ENCODE measurements around the gene OR51M1. TPM values are rescaled to one million over a fixed set of nuclear protein-coding genes. Genes with fewer than 3 reads are reported as not detected.

OR51M1 gene
- total RNA-seq, 4 donors from 2014 or later = not detected

DNA sequence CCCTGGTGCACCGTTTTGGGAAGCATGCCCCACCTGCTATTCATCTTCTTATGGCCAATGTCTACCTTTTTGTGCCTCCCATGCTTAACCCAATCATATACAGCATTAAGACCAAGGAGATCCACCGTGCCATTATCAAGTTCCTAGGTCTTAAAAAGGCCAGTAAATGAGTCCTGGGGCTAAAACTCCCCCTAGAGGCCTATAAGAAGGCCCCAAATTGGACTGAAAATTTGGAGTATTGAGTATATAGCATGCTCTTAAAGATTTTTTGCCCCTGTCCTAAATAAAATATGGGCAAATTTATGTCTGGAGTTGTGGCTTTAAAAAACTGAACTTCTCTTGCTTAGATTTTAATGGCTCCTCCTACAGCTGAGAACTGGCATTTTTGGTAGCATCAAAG is 6.6 kb downstream of the OR51M1 start:
- TF ChIP-seq, protein P1, sequence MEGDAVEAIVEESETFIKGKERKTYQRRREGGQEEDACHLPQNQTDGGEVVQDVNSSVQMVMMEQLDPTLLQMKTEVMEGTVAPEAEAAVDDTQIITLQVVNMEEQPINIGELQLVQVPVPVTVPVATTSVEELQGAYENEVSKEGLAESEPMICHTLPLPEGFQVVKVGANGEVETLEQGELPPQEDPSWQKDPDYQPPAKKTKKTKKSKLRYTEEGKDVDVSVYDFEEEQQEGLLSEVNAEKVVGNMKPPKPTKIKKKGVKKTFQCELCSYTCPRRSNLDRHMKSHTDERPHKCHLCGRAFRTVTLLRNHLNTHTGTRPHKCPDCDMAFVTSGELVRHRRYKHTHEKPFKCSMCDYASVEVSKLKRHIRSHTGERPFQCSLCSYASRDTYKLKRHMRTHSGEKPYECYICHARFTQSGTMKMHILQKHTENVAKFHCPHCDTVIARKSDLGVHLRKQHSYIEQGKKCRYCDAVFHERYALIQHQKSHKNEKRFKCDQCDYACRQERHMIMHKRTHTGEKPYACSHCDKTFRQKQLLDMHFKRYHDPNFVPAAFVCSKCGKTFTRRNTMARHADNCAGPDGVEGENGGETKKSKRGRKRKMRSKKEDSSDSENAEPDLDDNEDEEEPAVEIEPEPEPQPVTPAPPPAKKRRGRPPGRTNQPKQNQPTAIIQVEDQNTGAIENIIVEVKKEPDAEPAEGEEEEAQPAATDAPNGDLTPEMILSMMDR (IDR thresholded peaks at IDR 0.05) = no peak
- no peak for TF ChIP-seq EP300 (IDR thresholded peaks at IDR 0.05)
- no peak for TF ChIP-seq POLR2AphosphoS5 (IDR thresholded peaks at IDR 0.05)
- TF ChIP-seq POLR2A (IDR thresholded peaks at IDR 0.05) = no peak
- H3K36me3 ChIP-seq = no peaks in the 10 kb centered on the region
- 73 to 80% methylated on average over 1 to 2 of the region's 2 CpGs for WGBS, 2 donors (ENCODE audit: low coverage in 1 of 2)
- H3K9me3 ChIP-seq = no peaks in the 10 kb centered on the region
- no peak overlapping the region for H3K27ac ChIP-seq
- no peaks in the 10 kb centered on the region for H3K27me3 ChIP-seq
- H3K4me1 ChIP-seq = no peaks in the 10 kb centered on the region
- H3K4me3 ChIP-seq = no peak overlapping the region
- no peak for ATAC-seq

DNA sequence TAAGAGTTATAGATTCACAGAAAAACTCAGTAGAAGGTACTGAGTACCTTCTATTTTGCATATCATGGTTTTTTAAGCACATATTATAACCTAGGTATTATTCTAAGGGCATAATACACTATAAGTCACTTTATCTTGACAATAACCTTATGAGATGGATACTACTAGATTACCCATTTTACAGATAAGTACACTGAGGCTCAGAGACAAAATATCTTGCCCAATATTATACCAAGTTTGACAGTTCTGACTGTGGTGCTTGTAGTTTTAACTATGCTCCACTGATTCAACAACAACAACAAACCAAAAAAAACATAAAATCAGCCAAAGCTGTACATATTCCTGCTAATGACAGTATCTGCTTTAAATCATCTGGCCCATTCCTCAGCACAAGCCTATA is 10.5 kb downstream of the OR51M1 start:
- Histone ChIP-seq H3K36me3 (no peaks in the 10 kb centered on the region), H3K27ac (no peak overlapping the region), H3K4me1 (no peaks in the 10 kb centered on the region), H3K4me3 (no peak overlapping the region), H3K27me3 (no peaks in the 10 kb centered on the region), H3K9me3 (no peaks in the 10 kb centered on the region)
- no peak for ATAC-seq
- TF ChIP-seq, protein P1 (IDR thresholded peaks at IDR 0.05) = no peak
- TF ChIP-seq POLR2AphosphoS5 (IDR thresholded peaks at IDR 0.05) (no peak), EP300 (IDR thresholded peaks at IDR 0.05) (no peak), POLR2A (IDR thresholded peaks at IDR 0.05) (no peak)

DNA sequence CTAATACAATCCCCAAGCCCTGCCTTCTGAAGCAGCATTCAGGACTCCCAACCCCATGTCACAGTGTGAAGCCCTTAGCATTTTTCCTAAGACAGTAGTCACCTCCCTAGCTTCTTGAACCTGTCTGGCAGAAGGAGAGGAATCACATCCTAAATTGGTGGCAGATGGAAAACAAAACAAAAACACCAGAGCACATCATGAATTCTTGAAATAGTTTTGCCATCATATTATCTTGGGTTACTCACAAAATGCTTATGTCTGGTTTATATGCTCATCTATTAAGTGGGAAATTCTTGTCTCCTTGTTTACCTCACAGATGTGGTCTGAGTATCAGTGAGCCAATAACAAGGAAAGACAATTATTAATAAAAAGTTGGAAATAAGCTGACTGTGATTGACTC is 15.3 kb downstream of the OR51M1 start:
- H3K36me3 ChIP-seq = no peaks in the 10 kb centered on the region
- TF ChIP-seq, protein P1 (IDR thresholded peaks at IDR 0.05) = no peak
- TF ChIP-seq POLR2AphosphoS5 (IDR thresholded peaks at IDR 0.05) (no peak), POLR2A (IDR thresholded peaks at IDR 0.05) (no peak), EP300 (IDR thresholded peaks at IDR 0.05) (no peak)
- no peaks in the 10 kb centered on the region for H3K9me3 ChIP-seq
- no peak for ATAC-seq
- H3K4me3 ChIP-seq = no peak overlapping the region
- no peaks in the 10 kb centered on the region for H3K4me1 ChIP-seq
- H3K27me3 ChIP-seq = no peaks in the 10 kb centered on the region
- H3K27ac ChIP-seq = no peak overlapping the region

DNA sequence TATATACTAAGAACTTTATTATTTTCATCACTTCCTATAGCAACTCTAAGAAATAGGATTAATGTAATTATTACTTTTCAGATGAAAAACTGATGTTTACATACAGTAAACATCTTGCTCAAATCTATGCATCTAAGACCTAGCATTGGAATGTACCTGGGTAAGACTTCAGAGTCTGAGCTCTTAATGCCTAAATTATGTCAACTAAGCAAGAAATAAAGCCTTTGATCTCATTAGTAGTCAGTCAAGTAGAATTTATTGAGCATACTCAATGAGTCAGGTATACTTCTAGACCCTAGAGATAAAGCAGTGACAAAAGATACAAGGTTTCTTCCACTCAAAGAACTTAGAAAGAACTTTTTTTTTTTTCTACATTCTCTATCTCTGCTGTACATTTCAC is 21.6 kb downstream of the OR51M1 start:
- Histone ChIP-seq H3K36me3 (no peaks in the 10 kb centered on the region), H3K9me3 (no peaks in the 10 kb centered on the region), H3K4me1 (no peaks in the 10 kb centered on the region), H3K27me3 (no peaks in the 10 kb centered on the region), H3K4me3 (no peak overlapping the region), H3K27ac (no peak overlapping the region)
- TF ChIP-seq, protein P1 (IDR thresholded peaks at IDR 0.05) = no peak
- TF ChIP-seq EP300 (IDR thresholded peaks at IDR 0.05) = no peak
- no peak for TF ChIP-seq POLR2A (IDR thresholded peaks at IDR 0.05)
- TF ChIP-seq POLR2AphosphoS5 (IDR thresholded peaks at IDR 0.05) = no peak
- no peak for ATAC-seq

DNA sequence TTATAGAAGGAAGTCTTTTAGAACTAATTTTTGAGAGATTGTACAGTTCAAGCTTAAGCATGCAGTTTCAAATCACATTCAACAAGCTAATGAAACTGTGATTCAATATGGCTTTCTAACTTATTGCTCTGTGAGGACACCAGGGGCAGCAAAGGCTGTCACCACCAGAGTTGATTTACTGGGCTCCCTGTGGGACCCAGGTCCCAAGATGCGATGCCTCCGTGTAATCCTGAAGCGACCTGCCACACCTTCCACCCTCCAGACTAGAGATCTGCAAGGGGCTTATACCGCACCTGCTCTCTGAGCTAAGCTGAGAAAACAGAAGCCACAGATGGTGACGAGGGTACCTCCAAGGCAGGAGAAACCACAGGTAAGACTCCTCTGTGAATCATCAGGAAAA is 37.4 kb downstream of the OR51M1 start:
- TF ChIP-seq POLR2AphosphoS5 (IDR thresholded peaks at IDR 0.05) (no peak), POLR2A (IDR thresholded peaks at IDR 0.05) (no peak), EP300 (IDR thresholded peaks at IDR 0.05) (no peak)
- TF ChIP-seq, protein P1 (IDR thresholded peaks at IDR 0.05) = no peak
- H3K4me1 ChIP-seq = no peaks in the 10 kb centered on the region
- no peak for ATAC-seq
- H3K27me3 ChIP-seq = no peaks in the 10 kb centered on the region
- no peaks in the 10 kb centered on the region for H3K36me3 ChIP-seq
- 45 to 74% methylated on average over 2 to 4 of the region's 5 CpGs for WGBS, 2 donors (ENCODE audit: low coverage in 1 of 2)
- H3K9me3 ChIP-seq = no peaks in the 10 kb centered on the region
- H3K27ac ChIP-seq = no peak overlapping the region
- no peak overlapping the region for H3K4me3 ChIP-seq
